A549 (cell line): ENCODE results near the gene CYSLTR2. TPM values are rescaled to one million over a fixed set of nuclear protein-coding genes. Genes with fewer than 3 reads are reported as not detected.

Experiments used
- ATAC-seq, 2 experiments: fragments of 200-7000 bp in 1 of 2; fragments of >200 bp in 1 of 2; cut with Nextera tagmentation in 1 of 2; cut with Tn5 transposase in 1 of 2; 3 replicates each; pipeline versions ENCODE4 v1.8.0 to v1.9.1; 2018 to 2020; ENCODE audit warnings: mild to moderate bottlenecking in 1 of 2, moderate library complexity in 1 of 2
- CTCF ChIA-PET: fragments of 300-600 bp; sonication (Branson Sonifier 250); formaldehyde crosslinking; extraction: SDS; loops from one replicate; lab custom pipeline; 2021; ENCODE audit warnings: antibody characterized with exemption, inconsistent platforms; lab: Yijun Ruan, JAX
- POLR2A ChIA-PET: fragments of 350-600 bp; formaldehyde crosslinking; extraction: SDS; loops from one replicate; lab custom pipeline; 2021; ENCODE audit warnings: antibody characterized with exemption, inconsistent platforms; lab: Yijun Ruan, JAX
- DNase-seq, 2 experiments: peaks; one replicate each; pipeline versions ENCODE4 v3.0.0 to v3.0.0-alpha.2; 2011 to 2016; ENCODE audit warnings: low read depth in 1 of 2, low spot score in 1 of 2
- FAIRE-seq: peaks from 2 replicates; lab custom pipeline; 2011; peaks lifted over from hg19 to GRCh38; lab: Jason Lieb, UNC
- H3K27ac ChIP-seq, 2 experiments: fragments of >200 bp; sonication (Bioruptor Twin); formaldehyde crosslinking; 3 replicates each; pipeline ENCODE4 v1.5.1; 2016 to 2017
- H3K4me1 ChIP-seq: fragments of >200 bp; sonication (Bioruptor Twin); formaldehyde crosslinking; 3 replicates; pipeline ENCODE4 v1.6.1; 2016
- H3K4me2 ChIP-seq: fragments of >200 bp; sonication (Bioruptor Twin); formaldehyde crosslinking; 3 replicates; pipeline ENCODE4 v1.6.1; 2016
- H3K4me3 ChIP-seq: fragments of >200 bp; sonication (Bioruptor Twin); formaldehyde crosslinking; 3 replicates; pipeline ENCODE4 v1.5.1; 2016
- H3K9me3 ChIP-seq: fragments of >200 bp; sonication (Bioruptor Twin); formaldehyde crosslinking; 3 replicates; pipeline ENCODE4 v1.6.1; 2016
- EHMT2 ChIP-seq: fragments of 200-600 bp; sonication (generic); IDR thresholded peaks from 2 replicates; pipeline ENCODE4 v1.6.1; 2016; ENCODE audit warnings: antibody characterized with exemption, low read depth, mild to moderate bottlenecking, moderate library complexity
- ESRRA ChIP-seq: fragments of 150-350 bp; IDR thresholded peaks from 2 replicates; pipeline ENCODE4 v1.6.1; 2014; ENCODE audit warnings: mild to moderate bottlenecking, low read length, borderline replicate concordance
- FOSB ChIP-seq: fragments of 250-450 bp; sonication (Bioruptor Pico); IDR thresholded peaks from 2 replicates; pipeline ENCODE4 v1.5.0; 2020; ENCODE audit warnings: mild to moderate bottlenecking, moderate library complexity
- HEYL ChIP-seq: fragments of 250-450 bp; sonication (Bioruptor Pico); IDR thresholded peaks from 2 replicates; pipeline ENCODE4 v1.8.0; 2021; ENCODE audit warnings: mild to moderate bottlenecking, moderate library complexity
- HOXA7 ChIP-seq: fragments of 250-450 bp; sonication (Bioruptor Pico); IDR thresholded peaks from 2 replicates; pipeline ENCODE4 v1.5.0; 2020; ENCODE audit warnings: mild to moderate bottlenecking, moderate library complexity
- KDM1A ChIP-seq: fragments of 200-600 bp; sonication (generic); IDR thresholded peaks from 2 replicates; pipeline ENCODE4 v1.6.1; 2016; ENCODE audit warnings: low read depth, mild to moderate bottlenecking
- MAFK ChIP-seq: fragments of 450-650 bp; IDR thresholded peaks from 2 replicates; pipeline ENCODE4 v1.6.1; 2014; ENCODE audit not compliant: partially characterized antibody
- MYC ChIP-seq: IDR thresholded peaks from 2 replicates; pipeline ENCODE4 v1.6.1; 2012; ENCODE audit warnings: mild to moderate bottlenecking, inconsistent platforms, low read length, improper control_type of control experiment, borderline replicate concordance
- NFE2L2 ChIP-seq: fragments of 150-350 bp; conservative IDR thresholded peaks from 2 replicates; pipeline ENCODE4 v1.6.1; 2014; ENCODE audit warnings: low read length
- NPAS2 ChIP-seq: fragments of 250-450 bp; sonication (Bioruptor Pico); IDR thresholded peaks from 2 replicates; pipeline ENCODE4 v1.8.0; 2022; ENCODE audit warnings: mild to moderate bottlenecking, moderate library complexity, borderline replicate concordance
- PHF8 ChIP-seq: fragments of 200-600 bp; sonication (generic); IDR thresholded peaks from 2 replicates; pipeline ENCODE4 v1.6.1; 2016; ENCODE audit warnings: low read depth, mild to moderate bottlenecking, antibody characterized with exemption, moderate library complexity, borderline replicate concordance
- RCOR1 ChIP-seq: fragments of 150-350 bp; IDR thresholded peaks from 2 replicates; pipeline ENCODE4 v1.6.1; 2014; ENCODE audit warnings: antibody characterized with exemption, low read length, low read depth
- RNF2 ChIP-seq: fragments of 200-600 bp; sonication (generic); IDR thresholded peaks from 2 replicates; pipeline ENCODE4 v1.6.1; 2016; ENCODE audit warnings: low read depth, mild to moderate bottlenecking, antibody characterized with exemption, moderate library complexity, borderline replicate concordance
- SMC3 ChIP-seq: fragments of >200 bp; sonication (Bioruptor Twin); formaldehyde crosslinking; IDR thresholded peaks from 3 replicates; pipeline ENCODE4 v1.6.1; 2018; ENCODE audit warnings: inconsistent platforms
- SREBF2 ChIP-seq: fragments of 450-650 bp; IDR thresholded peaks from 2 replicates; pipeline ENCODE4 v1.6.1; 2014; ENCODE audit warnings: mild to moderate bottlenecking, moderate library complexity
- WGBS: methylation state at CpG from one replicate; pipeline ENCODE4 v1.1.6; 2017; ENCODE audit errors: missing lambda C conversion rate; 5-methylcytosine and 5-hydroxymethylcytosine counted together
- polyA plus RNA-seq, 4 experiments: library from polyadenylated mRNA; depleted of rRNA in 3 of 4; stranded (reverse); fragments of >200 nt; fragmentation: RNase III in 1 of 4; extraction: RNeasy Plus Mini Kit Qiagen cat#74134 plus additional on column Dnase treatment in 1 of 4; gene quantifications; 2 replicates in 3 of 4; 3 replicates in 1 of 4; pipeline ENCODE4 v1.2.3, GENCODE V29; 2011 to 2017
- TF ChIP-seq, protein P1 (sequence below): fragments of >200 bp; sonication (Bioruptor Twin); formaldehyde crosslinking; IDR thresholded peaks from 3 replicates; pipeline ENCODE4 v1.5.1; 2016
- TF ChIP-seq, protein P2 (sequence below): IDR thresholded peaks from 2 replicates; pipeline ENCODE4 v1.6.1; 2012
- TF ChIP-seq, protein P3 (sequence below): fragments of >200 bp; sonication (Bioruptor Twin); formaldehyde crosslinking; IDR thresholded peaks from 3 replicates; pipeline ENCODE4 v1.6.1; 2016
- TF ChIP-seq, protein P4 (sequence below): fragments of 450-650 bp; IDR thresholded peaks from 2 replicates; pipeline ENCODE4 v1.6.1; 2014; ENCODE audit warnings: antibody characterized with exemption

The CYSLTR2 gene
- polyA plus RNA-seq, 2 of the 4 experiments (the other 2 are of a cell fraction): not detected

DNA sequence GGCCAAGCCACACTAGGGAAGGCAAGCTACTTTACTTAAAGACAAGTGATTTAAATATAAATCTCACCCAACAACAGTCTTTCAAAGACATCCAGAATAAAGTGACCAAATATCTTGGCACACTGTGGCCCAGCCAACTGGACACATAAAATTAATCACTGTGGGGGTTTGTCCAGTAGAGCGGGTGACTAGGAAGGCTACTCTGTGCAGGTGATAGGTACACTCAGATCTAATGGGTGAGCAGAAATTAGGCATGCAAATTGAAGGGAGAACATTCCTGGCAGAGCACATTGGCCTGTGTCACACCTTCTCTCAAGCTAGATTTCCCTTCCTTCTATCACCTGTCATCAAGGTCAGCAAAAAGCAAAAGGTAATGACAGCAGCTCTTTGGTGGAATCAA is 23.4 kb upstream of the CYSLTR2 start (continued):
- TF ChIP-seq, protein P1, sequence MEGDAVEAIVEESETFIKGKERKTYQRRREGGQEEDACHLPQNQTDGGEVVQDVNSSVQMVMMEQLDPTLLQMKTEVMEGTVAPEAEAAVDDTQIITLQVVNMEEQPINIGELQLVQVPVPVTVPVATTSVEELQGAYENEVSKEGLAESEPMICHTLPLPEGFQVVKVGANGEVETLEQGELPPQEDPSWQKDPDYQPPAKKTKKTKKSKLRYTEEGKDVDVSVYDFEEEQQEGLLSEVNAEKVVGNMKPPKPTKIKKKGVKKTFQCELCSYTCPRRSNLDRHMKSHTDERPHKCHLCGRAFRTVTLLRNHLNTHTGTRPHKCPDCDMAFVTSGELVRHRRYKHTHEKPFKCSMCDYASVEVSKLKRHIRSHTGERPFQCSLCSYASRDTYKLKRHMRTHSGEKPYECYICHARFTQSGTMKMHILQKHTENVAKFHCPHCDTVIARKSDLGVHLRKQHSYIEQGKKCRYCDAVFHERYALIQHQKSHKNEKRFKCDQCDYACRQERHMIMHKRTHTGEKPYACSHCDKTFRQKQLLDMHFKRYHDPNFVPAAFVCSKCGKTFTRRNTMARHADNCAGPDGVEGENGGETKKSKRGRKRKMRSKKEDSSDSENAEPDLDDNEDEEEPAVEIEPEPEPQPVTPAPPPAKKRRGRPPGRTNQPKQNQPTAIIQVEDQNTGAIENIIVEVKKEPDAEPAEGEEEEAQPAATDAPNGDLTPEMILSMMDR: no peak
- TF ChIP-seq MAFK (no peak), RNF2 (no peak), ESRRA (no peak), EHMT2 (no peak), HEYL (CRISPR knock-in tag) (no peak), NPAS2 (CRISPR knock-in tag) (no peak)
- TF ChIP-seq, protein P2, sequence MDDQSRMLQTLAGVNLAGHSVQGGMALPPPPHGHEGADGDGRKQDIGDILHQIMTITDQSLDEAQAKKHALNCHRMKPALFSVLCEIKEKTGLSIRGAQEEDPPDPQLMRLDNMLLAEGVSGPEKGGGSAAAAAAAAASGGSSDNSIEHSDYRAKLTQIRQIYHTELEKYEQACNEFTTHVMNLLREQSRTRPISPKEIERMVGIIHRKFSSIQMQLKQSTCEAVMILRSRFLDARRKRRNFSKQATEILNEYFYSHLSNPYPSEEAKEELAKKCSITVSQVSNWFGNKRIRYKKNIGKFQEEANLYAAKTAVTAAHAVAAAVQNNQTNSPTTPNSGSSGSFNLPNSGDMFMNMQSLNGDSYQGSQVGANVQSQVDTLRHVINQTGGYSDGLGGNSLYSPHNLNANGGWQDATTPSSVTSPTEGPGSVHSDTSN: no peak

DNA sequence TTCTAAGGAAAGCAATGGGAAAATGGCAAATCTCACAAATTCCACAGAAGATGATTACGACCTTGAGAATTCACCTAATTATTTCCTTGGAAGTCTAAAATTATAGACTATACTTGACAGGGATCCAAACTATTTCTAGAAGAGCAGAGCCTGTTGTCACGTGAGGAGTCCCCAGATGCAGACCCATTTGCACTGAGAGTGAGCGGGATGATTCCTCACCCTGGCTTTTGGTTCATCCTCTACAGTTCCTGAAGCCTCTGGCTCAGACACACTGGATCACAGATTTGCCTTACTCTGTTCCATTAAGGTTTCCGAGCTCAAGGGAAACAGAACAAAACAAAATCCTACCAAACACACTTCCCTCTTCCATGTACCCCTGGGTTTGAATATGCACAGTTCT is 23.0 kb upstream of the CYSLTR2 start:
- Histone ChIP-seq H3K4me2 (no peak overlapping the region), H3K4me1 (no peaks in the 10 kb centered on the region), H3K4me3 (no peak overlapping the region), H3K9me3 (no peaks in the 10 kb centered on the region), H3K27ac (no peak overlapping the region)
- ATAC-seq (no peak), FAIRE-seq (no peak), DNase-seq (no peak)
- 33% methylated on average over 4 of the region's 4 CpGs for WGBS
- TF ChIP-seq HOXA7 (CRISPR knock-in tag) (no peak), SMC3 (no peak), PHF8 (no peak)
- ChIA-PET POLR2A (no interaction called here), CTCF (no interaction called here)

DNA sequence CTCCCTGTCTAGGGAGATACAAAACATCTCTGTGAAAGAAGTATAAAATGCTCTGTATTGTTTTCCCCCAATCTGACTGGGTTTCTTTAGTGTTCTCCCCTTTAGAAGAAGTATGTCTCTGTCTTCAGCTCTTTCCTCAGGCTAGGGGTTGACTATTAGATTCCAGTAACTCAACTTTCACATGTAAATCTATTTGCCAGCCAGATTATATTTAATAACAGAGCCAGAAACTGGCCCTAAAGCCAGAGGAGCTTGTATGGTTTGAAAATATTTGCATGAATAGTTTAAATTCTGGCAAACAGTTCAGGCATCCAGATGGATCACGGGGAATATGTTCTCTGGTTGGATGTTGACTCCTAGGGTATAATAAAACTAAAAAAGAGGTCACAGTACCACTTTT is 22.3 kb upstream of the CYSLTR2 start:
- POLR2A ChIA-PET: interaction anchor here (0.6 kb wide), 1 partner anchor 662 kb away, joined by 3 read pairs; no protein-coding TSS in a partner anchor
- no peak for ATAC-seq
- no peaks in the 10 kb centered on the region for H3K9me3 ChIP-seq
- 17% methylated on average over 1 of the region's 1 CpG for WGBS
- CTCF ChIA-PET: interaction anchor here (0.8 to 1.5 kb wide), 2 partner anchors 40 to 52 kb away, joined by 3 to 5 read pairs; no protein-coding TSS in a partner anchor
- no peak overlapping the region for H3K4me3 ChIP-seq
- no peak for FAIRE-seq
- TF ChIP-seq, protein P3, sequence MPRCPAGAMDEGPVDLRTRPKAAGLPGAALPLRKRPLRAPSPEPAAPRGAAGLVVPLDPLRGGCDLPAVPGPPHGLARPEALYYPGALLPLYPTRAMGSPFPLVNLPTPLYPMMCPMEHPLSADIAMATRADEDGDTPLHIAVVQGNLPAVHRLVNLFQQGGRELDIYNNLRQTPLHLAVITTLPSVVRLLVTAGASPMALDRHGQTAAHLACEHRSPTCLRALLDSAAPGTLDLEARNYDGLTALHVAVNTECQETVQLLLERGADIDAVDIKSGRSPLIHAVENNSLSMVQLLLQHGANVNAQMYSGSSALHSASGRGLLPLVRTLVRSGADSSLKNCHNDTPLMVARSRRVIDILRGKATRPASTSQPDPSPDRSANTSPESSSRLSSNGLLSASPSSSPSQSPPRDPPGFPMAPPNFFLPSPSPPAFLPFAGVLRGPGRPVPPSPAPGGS: no peak
- no peak for TF ChIP-seq ESRRA
- TF ChIP-seq MYC: no peak
- no peak for TF ChIP-seq RCOR1
- TF ChIP-seq, protein P4, sequence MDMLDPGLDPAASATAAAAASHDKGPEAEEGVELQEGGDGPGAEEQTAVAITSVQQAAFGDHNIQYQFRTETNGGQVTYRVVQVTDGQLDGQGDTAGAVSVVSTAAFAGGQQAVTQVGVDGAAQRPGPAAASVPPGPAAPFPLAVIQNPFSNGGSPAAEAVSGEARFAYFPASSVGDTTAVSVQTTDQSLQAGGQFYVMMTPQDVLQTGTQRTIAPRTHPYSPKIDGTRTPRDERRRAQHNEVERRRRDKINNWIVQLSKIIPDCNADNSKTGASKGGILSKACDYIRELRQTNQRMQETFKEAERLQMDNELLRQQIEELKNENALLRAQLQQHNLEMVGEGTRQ: no peak
- TF ChIP-seq NFE2L2: no peak
- no peak for TF ChIP-seq FOSB (CRISPR knock-in tag)
- no peak for TF ChIP-seq KDM1A
- no peak for TF ChIP-seq SREBF2
- no peak for TF ChIP-seq MAFK
- DNase-seq: no peak
- no peaks in the 10 kb centered on the region for H3K4me1 ChIP-seq
- H3K4me2 ChIP-seq: no peak overlapping the region
- no peak overlapping the region for H3K27ac ChIP-seq
